Measurements from ENCODE around the gene ZNF19.
"Not testable (repeated sequence)": the region's sequence is repeated elsewhere in the genome, so short reads cannot be mapped to it uniquely, and the experiment has no call there.

ZNF19 gene

GRCh38 chr16:71489122-71489521 is at the start of gene ZNF19:
ZNF19 (minus strand) TSS chr16:71489324; CDS start chr16:71482114, 7,210 bp downstream.
- DNase-seq (ENCODE audit: low read depth) = no peak

DNA sequence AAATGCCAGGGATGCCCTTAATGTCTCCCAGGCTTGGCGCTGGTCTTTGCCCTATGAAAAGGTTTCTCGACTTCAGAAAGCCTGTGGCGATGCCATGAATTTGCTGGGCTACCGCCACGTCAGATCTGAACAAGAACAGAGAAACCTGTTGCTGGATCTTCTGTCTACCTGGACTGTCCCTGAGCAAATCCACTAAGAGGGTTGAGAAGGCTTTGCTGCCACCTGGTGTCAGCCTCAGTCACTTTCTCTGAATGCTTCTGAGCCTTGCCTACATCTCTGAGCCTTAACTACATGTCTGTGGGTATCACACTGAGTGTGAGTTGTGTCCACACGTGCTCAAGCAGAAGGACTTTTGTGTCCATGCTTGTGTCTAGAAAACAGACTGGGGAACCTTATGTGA is 48.5 kb upstream of the ZNF19 start:
- DNase-seq (ENCODE audit: low read depth) = no peak

GRCh38 chr16:71536752-71537499 is 47.8 kb upstream of the ZNF19 start:
- DNase-seq (ENCODE audit: low read depth) = no peak

DNA sequence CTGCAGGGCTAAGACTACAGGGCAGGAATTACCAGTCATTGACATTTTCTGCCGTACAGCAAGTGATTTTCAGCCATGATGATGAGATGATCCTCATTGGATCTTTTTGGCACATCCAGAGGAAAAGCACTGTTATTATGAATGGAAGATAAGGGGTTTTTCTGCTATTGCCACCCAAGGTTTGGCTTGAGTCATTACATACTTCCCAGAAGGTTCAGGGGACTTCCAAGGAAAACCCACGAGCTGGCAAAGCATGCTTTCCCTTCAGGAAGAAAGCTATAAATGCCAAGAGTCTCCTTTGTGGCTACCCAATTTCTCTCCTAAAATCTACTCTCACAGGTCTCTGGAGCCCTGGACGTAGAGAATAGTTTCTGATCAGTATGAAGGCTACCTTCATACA is 43.2 kb upstream of the ZNF19 start:
- DNase-seq (ENCODE audit: low read depth) = no peak

DNA sequence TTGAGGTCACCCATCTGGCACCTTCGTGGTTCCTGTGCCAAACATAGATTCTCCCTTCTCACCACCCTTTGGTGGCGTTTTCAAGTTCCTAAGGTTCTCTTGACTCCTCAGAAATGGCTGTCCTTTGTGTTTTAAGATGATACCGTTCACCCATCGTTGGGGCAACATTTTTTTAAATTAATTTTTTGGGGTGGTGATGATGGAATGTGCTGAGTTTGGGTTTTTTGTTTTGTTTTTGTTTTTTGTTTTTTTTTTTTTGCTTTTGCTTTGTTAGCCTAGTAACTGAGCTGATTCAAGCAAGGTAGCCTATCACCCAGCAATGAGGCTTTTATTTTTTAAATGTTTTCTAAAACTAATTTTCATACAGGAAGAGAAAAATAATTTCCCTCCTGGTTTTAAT is 39.7 kb upstream of the ZNF19 start:
- no peak for DNase-seq (ENCODE audit: low read depth)

DNA sequence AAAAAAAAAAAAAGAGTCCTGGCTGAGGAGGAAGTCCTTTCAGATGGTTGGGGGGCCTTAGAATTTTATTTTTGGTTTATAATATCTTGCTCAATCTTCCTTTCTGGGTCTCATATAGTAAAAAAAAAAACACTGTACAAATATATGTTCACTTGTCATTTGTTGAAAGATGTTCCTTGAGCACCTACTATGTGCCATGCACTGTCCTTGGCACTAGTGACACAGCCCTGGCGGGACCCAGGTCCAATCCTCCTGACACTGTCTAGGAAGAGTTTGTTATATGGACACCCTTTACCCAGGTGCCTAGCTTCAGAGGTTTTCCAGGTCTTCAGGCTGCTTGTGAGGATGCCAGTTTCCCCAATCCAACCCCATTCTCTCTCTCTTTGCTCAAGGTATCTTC is 39.1 kb upstream of the ZNF19 start:
- DNase-seq (ENCODE audit: low read depth) = no peak

- DNase-seq (ENCODE audit: low read depth) = peak; percentile 21
Observed at GRCh38 chr16:71526111-71526631, 37.0 kb upstream of the ZNF19 start, which contains the start of gene CHST4. CHST4 (plus strand) TSS chr16:71526426; CDS start chr16:71536678, 10,252 bp downstream.

- no peak for DNase-seq (ENCODE audit: low read depth)
Observed at GRCh38 chr16:71524566-71525553, 35.7 kb upstream of the ZNF19 start.

DNA sequence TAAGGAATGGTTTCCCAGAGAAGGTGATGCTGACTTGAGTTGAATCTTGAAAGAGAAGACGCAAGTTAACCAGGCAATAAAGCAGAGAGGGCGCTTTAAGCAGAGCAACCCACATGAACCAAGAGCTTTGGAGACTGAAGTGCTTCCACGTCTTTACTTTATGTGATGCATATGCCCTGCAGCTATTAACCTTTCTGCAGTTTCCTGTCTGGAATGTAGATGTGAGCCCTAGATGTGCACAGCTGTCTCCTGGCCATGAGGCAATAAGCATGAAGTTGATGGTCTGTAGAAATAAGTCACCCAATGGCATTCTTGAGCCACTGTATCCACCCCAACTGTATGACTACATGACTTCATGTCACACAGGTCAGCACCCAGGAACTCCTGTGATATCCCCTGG is 31.4 kb upstream of the ZNF19 start:
- no peak for DNase-seq (ENCODE audit: low read depth)

DNA sequence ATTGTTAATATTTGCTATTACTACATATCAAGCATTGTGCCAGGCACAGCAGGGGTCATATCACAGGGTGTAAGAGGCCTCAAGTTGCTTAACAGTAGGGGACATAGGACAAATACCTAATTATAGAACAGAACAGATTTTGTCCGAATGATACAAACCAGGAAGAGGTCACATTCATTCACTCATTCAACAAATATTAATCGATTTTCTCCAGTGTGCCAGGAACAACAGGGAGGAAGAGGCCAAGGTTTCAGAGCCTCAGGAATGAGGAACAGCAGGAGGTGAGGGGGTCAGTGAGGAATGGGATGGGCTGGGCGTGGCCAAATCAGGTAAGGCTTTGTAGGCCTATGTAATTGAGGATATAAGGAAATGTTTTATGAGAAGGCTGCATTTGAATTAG is 25.9 kb upstream of the ZNF19 start:
- DNase-seq (ENCODE audit: low read depth) = no peak

GRCh38 chr16:71514476-71514875 is 25.4 kb upstream of the ZNF19 start:
- no peak for DNase-seq (ENCODE audit: low read depth)

DNA sequence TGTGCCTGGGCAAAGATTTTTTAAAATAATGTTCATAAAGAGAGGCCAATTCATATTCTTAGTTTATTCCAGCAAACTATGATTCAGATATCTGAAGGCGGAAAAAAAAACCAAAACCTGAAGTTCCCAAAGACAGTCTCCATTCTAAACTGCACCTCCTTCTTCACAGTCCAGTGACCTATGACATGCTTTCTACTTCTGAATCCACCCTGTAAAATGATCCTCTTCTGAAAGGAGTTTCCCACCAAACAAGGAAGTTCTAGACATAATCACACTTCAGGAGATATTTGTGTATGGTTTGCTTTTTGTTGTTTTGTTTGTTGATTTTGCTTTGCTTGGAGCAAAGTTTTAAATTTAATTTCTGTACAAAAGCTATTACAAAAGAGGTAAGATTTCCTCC is 24.2 kb upstream of the ZNF19 start:
- no peak for DNase-seq (ENCODE audit: low read depth)

DNA sequence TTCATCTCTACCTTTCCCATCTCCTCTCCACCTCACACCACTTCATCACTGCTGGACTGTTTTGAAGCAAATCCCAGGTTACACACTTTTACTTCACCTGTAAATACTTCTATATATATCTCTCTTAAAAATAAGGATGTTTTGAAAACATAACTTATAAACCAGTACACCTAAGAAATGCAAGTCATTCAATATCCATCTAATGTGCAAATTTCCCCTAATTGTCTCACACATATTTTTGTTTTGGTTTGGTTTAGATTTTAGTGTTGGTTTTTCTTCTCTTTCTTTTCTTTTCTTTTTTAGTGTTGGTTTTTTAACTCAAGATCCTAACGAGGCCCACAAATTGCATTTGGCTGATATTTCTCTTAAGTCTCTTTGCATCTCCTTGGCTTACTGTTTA is 17.9 kb upstream of the ZNF19 start:
- no peak for DNase-seq (ENCODE audit: low read depth)

DNA sequence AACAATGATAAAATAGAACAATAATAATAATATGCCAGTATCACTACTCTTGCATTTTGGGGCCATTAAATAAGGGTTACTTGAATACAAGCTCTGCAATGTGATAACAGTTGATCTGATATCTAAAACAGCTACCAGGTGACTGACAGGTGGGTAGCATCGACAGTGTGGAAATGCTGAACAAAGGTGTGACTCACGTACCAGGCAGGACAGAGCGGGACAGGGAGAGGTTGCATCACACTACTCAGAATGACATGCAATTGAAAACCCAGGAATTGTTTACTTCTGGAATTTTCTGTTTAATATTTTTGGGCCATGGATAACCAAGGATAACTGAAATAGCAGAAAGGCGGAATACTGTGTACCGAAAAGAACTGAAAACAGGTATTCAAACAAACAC is 15.8 kb upstream of the ZNF19 start:
- no peak for DNase-seq (ENCODE audit: low read depth)

GRCh38 chr16:71504051-71504450 is 14.9 kb upstream of the ZNF19 start:
- DNase-seq (ENCODE audit: low read depth) = not testable (repeated sequence)

DNA sequence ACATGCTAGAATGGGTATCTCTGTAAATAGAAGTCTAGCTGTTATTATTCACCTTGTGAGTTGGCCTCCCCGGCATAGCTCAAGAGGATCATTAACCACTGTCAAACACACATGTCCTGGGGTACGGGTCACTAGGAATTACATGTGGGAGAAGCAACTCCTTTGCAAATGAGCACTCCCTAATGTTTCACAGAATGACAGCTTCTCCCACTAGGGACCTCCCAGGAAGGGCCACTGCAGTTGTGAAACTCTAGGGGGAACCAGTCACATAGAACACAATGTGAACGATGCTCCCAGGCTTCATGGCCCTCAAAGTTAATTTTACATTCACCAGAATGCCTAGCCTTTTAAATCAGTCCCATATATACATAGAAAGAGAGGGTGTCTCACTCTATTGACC is 12.4 kb upstream of the ZNF19 start:
- no peak for DNase-seq (ENCODE audit: low read depth)

DNA sequence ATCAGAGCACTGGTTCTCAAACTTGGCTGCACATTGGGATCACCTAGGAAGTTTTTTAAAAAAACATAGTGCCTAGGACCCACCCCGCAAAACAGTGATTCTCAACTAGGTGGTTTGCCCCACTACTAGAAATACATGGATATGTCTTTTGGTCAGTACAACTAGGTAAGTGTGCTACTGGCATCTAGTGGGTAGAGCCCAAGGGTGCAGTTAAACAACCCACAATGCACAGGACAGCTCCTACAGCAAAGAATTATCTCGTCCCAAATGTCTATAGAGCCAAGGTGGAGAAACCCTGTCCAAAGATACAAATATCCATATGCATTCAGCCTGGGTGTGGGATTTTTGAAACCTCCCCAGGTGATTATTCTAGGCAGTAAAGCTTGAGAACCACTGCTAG is 11.8 kb upstream of the ZNF19 start:
- DNase-seq (ENCODE audit: low read depth) = no peak

- DNase-seq (ENCODE audit: low read depth) = no peak
Observed at GRCh38 chr16:71499775-71500364, 10.7 kb upstream of the ZNF19 start.

GRCh38 chr16:71498031-71498430 is 8.9 kb upstream of the ZNF19 start:
- no peak for DNase-seq (ENCODE audit: low read depth)

DNA sequence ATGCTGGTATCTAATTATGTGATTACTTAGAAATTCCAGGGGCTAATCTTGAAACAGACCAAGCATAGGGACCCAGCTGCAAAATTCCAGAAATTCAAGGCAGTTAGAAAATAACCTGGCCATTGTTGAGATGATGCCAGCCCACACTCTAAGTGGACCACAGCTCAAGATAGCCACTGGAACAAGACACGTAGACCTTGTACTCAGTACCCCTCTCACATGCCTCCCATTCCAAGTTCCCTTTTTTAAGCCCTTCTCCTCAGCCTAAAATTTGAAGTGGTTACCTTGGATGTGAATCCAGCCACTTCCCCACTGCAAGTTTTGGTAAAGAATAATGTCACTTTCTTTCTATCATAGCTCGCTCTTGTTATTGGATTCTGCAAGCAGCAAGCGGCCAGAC is 4.1 kb upstream of the ZNF19 start:
- no peak for DNase-seq (ENCODE audit: low read depth)

DNA sequence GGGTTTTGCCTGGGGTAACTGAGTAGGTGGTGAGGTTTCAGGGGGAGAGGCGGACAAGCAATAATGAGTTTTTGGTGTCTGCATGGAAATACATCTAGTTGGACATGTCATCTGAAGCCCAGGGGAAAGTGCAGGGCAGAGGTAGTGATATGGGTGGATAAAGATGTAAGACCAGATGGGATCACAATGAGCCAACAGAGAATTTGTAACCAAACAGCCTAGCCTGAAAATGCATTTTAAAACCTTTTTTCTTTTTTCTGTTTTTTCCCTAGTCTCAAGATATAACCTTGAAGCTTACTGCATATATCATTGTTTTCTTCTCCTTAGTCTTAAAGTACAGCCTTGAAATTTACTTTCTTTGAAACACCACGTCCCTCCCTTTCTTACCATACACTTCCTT is 3.7 kb upstream of the ZNF19 start:
- DNase-seq (ENCODE audit: low read depth) = no peak

DNA sequence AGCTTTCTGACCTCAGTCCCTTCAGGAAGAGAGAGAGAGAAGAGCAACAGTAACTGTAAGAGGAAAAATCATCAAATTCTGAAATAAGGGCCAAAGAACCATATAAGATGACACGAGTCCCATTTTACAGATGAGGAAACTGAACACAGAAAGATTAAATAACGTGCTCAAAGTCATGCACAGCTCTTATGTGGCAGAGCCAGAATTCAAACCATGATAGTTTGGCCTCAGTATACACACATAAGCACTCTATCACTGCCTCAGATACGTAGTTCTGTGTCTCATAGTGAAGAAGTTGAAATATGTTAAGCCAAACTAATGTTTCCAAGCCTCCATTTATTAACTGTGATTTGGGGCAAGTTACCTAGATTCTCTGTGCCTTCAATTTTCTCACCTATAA is 1.9 kb upstream of the ZNF19 start:
- no peak for DNase-seq (ENCODE audit: low read depth)

Measured in GM04503 (cell line).